IPS-NIHi7 (cell line): ENCODE measurements around the gene MAP2K3.
"Not testable (repeated sequence)": the region's sequence is repeated elsewhere in the genome, so short reads cannot be mapped to it uniquely, and the experiment has no call there.

Source experiments
- DNase-seq: peaks from one replicate; pipeline ENCODE4 v3.0.0; 2012; ENCODE audit warnings: mixed read lengths; ENCODE audit errors: extremely low spot score

MAP2K3 gene

DNA sequence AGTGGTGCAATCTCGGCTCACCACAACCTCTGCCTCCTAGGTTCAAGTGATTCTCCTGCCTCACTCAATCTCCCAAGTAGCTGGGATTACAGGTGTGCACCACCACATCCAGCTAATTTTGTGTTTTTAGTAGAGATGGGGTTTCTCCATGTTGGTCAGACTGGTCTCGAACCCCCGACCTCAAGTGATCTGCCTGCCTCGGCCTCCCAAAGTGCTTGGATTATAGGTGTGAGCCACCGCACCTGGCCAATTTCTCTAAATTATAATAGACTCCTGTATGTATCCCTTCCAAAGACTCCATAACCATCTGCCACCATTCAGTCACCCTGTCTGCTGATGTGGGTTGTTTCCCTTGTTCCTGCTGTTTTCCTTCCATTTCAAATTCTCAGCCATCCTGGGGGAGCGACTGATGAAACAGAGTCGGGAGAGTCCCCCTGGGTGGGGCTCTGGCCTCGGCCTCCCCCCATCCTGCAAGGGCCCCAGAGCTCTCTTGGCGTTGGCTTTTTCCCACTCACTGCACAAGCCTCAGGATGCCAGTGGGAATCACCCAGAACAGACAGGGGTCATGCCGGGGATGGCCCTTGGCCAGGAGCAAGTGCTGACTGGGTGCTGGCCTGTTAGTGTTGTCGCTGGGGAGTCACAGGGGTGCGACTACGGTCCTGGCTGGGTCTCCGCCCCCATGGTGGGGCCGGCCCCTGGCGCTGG lies 25.7 kb downstream of the MAP2K3 start:
- DNase-seq, result not testable (repeated sequence)

DNA sequence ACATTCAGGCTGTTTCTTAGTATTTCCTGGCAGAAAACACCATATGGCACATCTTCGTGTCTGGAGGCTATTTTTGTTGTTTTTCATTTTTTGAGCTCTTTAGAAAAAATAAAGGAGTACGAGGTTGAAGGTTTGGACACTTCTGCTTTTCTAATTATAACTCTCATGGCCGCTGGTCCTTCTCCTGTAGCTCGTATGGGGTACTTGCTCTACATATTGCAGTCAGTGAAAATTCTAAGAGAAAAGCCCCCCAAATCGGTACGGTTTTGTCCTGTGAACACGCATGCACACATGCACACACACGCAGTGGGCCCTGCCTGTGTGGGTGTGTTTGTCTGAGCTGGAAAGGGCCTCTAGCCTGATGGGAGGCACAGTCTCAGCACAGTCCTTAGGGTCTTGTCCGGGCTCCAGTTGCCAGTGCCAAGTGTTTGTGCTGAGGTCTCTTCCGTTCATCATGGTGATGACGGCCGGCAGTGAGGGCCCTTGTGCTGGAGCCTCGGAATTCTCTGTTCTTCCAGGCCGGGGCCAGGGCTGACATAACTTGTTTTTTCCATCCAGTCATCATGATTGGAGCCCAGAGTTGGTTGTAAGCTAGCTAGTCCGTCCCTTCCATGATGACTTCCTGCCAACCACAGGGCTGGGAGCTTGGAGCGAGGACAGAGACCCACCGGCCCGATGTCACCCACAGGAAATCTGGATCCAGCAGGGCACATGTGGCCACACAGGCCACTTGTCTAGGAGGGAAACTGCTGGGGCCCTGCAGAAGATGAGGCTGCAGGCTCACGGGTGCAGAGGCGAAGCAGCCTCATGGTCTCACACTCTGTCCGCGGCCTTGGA lies 26.5 kb downstream of the MAP2K3 start:
- DNase-seq, result not testable (repeated sequence)

DNA sequence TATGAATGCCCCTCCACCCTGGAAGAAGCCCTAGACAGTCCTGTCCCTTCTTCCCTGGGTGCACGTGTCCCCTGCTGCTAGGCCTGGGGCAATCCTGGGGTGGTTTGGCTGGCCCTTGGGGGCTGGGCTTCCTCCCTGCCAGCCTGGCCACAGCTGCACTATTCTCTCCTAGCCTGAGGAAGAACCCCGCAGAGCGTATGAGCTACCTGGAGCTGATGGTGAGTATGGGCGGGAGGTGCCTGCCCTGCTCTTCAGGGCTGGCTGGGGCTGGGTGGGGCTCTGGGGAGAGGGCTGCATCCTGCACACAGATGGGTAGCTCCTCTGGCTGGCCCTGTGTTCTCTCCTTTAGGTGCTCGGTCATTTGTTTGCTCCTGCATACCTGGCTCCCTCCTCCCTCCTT lies 28.8 kb downstream of the MAP2K3 start:
- DNase-seq, result no peak

DNA sequence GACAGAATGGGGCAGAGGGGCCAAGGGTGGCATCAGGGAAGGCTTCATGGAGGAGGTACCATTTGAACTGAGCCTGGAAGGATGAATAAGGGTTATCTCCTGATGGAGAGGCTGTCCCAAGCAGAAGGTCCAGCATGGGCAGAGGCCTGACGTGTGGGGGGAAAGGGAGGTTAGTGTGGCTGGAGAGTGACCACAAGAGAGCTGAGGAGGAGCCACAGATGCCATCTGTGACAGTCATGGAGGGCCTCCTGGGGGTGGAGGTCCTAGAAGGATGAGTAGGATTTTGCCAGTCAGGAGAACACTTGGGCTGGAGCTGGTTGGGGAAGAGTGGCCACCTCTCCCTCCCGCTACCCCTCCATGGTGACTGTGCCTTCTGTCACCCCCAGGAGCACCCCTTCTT lies 29.2 kb downstream of the MAP2K3 start:
- DNase-seq, result not testable (repeated sequence)

DNA sequence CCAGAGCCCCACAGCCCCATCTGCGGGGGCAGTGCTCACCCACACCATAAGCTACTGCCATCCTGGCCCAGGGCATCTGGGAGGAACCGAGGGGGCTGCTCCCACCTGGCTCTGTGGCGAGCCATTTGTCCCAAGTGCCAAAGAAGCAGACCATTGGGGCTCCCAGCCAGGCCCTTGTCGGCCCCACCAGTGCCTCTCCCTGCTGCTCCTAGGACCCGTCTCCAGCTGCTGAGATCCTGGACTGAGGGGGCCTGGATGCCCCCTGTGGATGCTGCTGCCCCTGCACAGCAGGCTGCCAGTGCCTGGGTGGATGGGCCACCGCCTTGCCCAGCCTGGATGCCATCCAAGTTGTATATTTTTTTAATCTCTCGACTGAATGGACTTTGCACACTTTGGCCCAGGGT lies 29.8 kb downstream of the MAP2K3 start:
- not testable (repeated sequence) for DNase-seq

DNA sequence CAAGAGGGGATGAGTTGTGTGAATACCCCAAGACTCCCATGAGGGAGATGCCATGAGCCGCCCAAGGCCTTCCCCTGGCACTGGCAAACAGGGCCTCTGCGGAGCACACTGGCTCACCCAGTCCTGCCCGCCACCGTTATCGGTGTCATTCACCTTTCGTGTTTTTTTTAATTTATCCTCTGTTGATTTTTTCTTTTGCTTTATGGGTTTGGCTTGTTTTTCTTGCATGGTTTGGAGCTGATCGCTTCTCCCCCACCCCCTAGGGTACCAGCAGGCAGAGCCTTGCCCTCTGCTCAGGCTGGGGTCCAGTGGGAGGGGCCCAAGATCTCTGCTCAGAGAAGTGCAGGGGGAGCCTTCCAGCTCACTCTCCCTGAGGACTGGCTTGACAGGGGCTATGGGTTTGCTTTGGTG lies 30.2 kb downstream of the MAP2K3 start:
- not testable (repeated sequence) for DNase-seq

DNA sequence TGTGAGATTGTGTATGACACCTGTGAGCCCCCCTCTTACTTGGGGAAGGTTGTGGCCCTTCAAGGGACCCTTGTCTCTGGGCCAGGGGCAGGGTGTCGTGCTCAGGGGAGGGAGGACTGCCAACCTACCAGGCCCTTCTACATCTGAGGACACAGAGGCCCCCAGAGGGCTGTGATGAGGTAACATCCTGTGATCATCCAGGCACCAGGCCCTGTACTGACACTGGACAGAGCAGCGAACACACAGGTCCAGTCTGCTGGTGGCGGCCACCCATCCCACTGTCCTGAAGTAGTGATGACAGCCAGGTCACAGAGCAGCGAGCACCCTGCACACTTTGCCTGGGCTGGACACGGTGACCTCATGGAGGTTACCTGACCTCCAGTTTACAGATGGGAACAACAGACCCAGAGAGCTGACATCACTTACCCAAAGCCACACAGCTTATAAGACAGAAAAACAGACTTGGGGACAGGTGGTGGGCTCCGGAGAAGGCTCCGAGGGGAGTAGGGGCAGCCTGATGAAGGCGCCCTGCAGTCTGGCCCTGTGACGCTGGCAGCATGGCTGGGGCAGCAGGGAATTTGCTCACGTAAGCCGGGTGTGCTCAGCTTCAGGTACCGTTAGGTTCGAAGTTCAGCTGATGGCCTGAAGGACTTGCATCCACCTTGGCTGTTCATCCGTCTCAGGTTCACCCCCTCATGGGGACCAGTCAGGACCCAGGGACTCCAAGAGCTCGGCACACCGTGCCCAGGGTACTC lies 30.9 kb downstream of the MAP2K3 start:
- not testable (repeated sequence) for DNase-seq

DNA sequence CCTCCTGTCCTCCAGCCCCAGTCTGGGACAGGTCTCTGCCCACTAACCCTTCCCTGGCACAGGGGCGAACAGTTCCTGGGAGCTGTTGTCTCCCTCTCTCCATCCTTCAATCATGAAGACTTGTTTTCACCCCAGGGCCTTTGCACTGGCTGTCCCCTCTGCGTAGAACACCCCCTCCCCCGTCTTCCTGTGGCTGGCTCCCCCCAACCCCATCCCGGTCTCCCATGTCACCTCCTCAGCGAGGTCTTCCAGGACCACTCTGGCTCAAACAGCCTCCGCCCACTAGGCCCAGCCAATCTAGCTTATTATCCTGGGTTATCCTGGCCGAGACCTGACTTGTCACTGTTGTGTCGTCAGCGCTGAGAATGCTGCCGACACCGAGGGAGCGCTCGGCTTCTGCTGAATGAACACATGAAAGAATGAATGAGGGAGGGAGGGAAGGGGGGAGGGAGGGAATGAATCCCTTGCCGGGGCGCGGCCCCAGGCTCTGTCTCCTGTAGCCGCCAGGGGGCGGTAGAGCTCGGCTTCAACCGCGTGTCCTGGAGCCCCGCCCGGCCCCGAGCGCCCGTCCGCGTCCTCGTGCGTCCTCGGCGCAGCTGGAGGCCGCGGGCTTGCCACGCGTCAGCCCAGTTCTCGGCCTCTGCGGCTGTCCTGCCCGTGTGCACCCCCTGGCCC lies 31.8 kb downstream of the MAP2K3 start:
- not testable (repeated sequence) for DNase-seq

DNA sequence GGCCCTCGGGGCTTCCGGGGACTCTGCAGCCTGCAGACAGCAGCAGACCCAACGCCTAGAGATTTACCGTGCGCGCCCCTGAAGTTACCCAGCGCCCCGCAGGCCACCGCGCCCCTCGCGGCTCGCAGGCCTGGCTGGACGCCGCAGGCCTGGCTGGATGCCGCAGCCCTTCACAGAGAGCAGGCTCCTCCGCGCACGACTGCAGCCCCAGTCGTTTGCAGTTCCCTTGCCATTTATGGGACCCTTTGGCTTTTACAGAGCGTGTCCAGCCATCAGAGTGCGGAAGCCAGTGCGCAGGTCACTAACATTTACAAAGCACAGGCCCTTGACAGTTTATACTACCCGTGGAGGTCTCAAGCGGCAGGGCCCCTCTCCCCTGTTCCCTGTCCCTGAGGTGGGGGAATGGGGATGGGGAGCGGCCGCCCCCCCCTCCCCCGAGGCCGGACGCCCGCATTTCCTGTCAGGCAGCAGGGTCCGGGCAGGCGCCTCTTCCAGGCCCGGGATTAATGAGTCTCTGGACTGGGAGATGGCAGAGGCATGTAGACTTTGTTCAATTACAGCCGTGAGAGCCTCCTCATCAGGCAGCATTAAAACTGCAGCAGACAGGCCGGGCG lies 32.5 kb downstream of the MAP2K3 start:
- not testable (repeated sequence) for DNase-seq

DNA sequence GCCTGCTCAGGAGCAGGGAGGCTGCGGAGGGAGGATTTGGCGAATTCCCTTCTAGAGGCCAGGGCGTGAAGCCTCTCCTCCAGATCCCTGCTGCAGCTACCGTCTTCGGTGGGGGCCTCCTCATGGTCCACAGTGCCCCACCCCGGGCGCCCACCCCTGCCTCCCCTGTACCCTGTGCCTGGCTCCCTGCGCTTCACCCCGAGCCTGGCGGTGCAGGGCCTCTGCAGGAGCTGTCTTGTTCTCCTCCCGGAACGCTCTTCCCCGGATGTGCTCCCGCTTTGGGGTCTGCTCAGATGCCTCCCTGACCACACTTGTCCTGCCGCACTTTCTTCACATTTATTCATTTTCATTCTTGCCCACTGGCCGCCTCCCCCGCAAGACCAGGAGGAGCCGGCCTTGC lies 33.3 kb downstream of the MAP2K3 start:
- DNase-seq, result not testable (repeated sequence)

DNA sequence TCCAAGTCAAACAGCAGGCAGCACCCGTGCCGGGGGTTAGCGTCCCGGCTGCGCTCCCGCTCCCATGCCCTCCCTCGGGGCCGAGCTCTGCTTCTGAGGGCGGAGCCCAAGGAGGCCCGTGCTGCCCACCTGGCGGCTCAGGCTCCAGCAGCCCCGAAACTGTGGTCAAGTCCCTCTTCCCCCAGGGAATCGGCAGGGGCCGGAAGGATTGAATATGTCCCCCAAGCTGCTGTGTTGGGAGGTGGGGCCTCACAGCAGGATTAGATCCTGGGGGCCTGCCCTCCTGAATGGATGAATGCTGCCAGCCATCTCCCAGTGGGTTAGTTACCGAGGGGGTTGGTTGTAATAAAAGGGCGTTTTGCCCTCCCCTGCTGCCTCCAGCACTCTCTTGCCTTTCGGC lies 33.9 kb downstream of the MAP2K3 start:
- peak; percentile 25 for DNase-seq

DNA sequence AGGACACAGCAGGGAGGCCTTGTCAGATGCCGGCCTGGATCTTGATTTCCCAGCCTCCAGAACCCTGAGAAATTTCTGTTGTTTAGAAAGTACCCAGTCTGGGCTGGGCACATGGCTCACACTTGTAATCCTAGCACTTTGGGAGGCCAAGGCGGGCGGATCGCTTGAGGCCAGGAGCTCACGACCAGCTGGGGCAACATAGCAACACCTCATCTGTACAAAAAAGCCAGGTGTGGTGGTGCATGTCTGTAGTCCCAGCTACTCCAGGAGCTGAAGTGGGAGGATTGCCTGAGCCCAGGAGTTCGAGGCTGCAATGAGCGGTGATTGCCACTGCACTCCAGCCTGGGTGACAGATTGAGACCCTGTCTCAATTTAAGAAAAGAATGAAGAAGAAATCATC lies 34.3 kb downstream of the MAP2K3 start:
- not testable (repeated sequence) for DNase-seq

DNA sequence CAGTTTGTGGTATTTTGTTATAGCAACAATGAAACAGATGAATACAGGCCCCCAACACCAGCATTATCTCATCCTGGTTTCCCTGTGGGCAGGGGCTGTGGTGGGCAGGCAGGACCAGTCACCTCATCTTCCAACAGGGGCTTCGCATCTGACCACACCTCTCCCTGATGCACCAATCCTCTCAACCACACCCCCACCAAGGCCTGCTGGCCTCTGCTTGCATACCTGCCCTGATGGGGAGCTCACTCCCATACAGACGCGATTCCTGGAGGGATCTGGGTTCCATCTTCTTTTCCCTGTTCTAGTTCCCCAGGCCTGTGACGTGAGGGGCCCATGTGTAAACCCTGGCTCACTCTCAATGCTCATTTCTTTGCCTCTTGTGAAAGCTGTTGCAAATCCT lies 34.7 kb downstream of the MAP2K3 start:
- DNase-seq, result not testable (repeated sequence)

DNA sequence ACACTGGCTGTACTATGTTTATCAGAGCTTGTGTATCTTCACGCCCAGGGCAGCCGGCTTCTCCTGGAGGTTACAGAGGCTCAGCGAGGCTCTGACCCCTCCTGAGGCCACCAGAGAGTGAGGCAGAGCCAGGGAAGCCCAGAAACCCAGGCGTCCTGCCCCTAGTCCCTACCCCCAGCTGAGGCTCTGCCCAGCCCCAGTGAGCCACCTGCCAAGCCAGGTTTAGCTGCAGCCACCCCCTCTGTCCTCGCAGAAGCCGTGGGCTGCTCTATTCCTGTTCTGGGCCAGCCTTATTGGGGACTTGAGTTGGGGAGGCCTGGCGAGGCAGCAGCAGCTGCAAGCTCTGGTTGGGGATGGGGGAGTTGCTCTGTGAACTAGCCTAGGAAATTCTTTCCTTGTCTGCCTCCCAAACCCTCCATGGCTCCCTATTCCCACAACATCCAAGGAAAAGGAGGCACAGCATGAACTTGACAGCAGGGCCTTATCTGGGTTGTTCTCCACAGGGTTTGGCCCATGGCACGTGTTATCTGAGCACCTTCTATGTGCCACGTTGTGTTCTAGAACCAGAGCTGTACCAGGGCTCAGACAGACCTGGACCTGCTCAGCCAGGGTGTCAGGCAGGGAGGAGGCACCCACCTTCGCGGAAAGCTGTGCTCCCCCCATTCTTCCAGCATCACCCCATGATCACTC lies 35.3 kb downstream of the MAP2K3 start:
- not testable (repeated sequence) for DNase-seq

DNA sequence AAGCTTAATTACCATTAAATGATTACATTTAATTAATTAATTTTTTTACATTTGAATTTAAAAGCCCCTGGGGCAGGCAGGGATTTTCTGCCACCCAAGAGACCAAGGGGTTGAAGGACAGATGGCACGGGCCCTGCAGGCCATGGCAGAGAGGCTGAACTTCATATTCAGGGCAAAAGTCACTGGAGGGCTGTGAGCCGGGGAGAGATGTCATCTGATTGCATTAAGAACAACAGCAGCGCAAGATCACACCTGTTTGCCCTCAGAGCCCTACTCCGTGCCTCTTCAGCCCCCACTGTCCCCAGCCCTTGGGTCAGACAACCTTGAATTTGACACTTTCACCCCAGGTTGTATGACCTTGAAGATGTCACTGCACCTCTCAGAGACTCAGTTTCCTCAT lies 35.9 kb downstream of the MAP2K3 start:
- DNase-seq, result not testable (repeated sequence)

DNA sequence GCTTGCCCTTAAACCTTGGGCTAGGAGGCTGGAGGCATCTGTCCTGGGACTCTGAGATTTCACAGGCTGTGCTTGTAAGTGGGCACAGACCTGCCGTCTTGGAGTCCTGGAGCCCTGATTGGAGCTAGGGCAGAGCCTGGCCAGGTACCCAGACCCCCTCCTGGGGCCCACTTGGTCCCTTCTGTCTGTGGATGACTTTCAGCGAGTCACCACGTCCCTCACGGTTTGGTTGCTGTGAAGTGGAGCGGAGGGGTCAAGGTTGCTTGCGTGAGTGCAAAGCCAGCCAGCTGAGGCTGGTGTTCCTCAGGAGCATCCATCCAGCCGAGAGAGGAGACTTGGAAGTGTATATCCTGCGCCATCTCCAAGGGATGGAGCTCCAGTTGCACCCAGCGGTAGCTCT lies 36.5 kb downstream of the MAP2K3 start:
- DNase-seq, result not testable (repeated sequence)

DNA sequence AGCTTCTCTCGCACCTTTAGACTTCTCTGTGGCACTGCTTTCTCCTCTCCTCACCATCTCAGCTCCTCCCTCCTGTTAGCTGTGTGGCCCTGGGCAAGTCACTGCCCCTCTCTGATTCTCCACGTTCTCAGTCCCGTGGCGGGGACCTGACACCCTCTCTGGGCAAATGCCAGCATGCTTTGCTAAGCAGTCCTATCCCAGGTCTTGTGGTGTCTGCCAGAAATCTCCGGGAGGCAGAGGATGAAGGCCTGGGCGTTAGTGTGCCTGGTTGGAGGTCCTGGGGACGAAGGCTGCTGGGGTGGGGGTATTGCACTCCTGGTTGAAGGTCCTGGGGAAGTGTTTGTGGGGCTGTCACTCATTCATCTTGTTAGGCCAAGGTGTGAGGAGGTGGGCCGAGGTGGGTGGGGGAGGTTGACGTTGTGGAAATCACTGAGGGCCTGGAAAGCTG lies 37.3 kb downstream of the MAP2K3 start:
- not testable (repeated sequence) for DNase-seq

DNA sequence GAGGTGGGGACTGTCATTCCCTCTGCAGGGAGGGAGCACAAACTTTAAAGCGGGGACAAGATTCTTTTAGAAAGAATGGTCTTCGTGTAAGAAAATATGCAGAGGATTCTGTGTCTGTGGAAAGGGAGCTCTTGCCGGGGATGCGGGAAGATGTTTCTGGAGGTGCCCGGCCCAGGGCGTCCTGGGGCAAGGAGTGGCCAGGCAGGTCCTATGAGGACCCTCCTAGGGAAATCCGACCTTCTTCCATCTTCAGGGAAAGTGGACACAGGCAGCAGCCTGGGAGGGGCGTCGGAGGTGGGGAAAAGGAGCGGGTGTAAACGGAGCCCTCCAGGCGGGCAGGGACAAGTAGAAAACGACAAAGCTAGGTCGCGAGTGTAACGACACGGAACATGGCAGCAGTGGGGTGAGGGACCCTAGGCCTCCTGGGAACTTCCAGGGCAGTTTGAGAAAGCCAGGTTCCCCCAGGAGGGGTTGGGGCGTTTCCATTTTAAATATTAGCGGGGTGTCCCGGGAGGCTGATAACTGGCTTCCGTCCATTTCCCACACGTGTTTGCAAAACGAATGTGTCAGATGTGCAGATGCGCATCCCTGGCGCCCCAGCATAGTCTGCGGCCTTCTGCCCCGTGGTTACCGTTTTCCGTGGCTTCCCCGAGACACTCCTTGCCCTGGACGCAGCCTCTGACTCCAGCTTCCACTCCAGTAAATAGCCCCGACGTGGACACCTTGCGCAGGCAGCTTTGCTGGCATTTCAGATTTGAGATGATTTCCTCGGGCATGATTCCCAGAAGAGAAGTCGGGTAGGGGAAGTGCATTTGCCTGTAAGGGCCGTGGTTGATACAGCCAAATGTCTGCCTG lies 39.0 kb downstream of the MAP2K3 start:
- not testable (repeated sequence) for DNase-seq

DNA sequence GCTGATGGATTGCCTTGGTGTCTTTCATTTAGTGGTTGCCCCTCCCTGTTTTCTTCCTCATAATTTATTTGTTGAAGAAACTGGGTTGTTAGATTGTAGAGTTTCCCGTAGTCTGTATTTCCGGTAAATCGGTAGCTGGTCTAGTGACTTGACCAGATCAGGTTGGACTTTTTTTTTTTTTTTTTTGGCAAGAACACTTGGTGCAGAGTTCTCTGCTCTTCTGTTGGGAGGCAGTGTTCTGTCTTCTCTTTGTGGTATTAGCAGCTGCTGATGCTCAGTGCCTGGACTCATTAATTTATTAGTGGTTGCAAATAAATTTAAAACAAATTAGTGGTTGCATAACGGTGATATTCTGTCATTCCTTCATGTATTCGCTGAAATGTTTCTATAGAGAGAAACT lies 40.2 kb downstream of the MAP2K3 start:
- DNase-seq, result not testable (repeated sequence)

DNA sequence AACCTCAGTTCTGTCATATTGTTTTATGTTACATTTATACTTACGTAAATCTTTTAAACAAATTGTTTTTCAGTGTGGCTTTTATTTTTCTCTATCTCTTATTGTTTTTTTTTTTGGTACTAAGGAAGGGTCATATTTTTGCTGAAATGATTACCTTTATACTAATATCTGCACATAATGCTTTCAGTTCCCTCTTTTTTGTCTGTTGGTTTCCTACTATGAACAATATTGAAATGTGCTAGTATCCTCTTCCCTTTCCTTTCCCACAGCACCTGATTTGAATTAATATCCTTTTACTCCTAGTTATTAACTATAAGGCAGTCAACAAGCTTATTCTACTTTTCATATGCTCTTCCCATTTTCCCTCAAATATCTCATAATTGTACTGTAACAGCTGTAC lies 43.4 kb downstream of the MAP2K3 start:
- not testable (repeated sequence) for DNase-seq
